GM12878 (cell line): ENCODE results near the gene CATSPERZ. TPM values are rescaled to one million over a fixed set of nuclear protein-coding genes. Genes with fewer than 3 reads are reported as not detected.
A peak's percentile ranks its signal among the peaks of the same experiment; 100 is the strongest.

Source experiments
- ATAC-seq: fragments of 200-7000 bp; cut with Tn5 transposase; 3 replicates; pipeline ENCODE4 v1.9.1; 2020; ENCODE audit warnings: mild to moderate bottlenecking, moderate library complexity
- BruUV-seq: library from RNA; stranded (reverse); fragments of 400-500 nt; replicated peaks from 2 replicates; lab custom pipeline; 2021; lab: Mats Ljungman, UMichigan
- CTCF ChIA-PET: fragments of 300-600 bp; sonication (Branson Sonifier 250); formaldehyde crosslinking; extraction: SDS; loops from one replicate; lab custom pipeline; 2021; ENCODE audit warnings: inconsistent platforms; lab: Yijun Ruan, JAX
- POLR2A ChIA-PET: fragments of 350-600 bp; formaldehyde crosslinking; extraction: SDS; loops from one replicate; lab custom pipeline; 2021; ENCODE audit warnings: inconsistent platforms; lab: Charles Lee
- RAD21 ChIA-PET: fragments of 300-600 bp; sonication (Branson Sonifier 250); formaldehyde crosslinking; loops from one replicate; lab custom pipeline; 2023; ENCODE audit warnings: antibody characterized with exemption; ENCODE audit not compliant: unreplicated experiment; lab: Charles Lee
- SMC1A ChIA-PET: fragments of 300-600 bp; sonication (Branson Sonifier 250); formaldehyde crosslinking; loops from one replicate; lab custom pipeline; 2023; ENCODE audit not compliant: unreplicated experiment, uncharacterized antibody; lab: Charles Lee
- DNase-seq: peaks from one replicate; pipeline ENCODE4 v3.0.0-alpha.2; 2011; ENCODE audit warnings: low read depth, low spot score
- FAIRE-seq: peaks from 3 replicates; lab custom pipeline; 2011; peaks lifted over from hg19 to GRCh38; lab: Jason Lieb, UNC
- H2AFZ ChIP-seq: 2 replicates; pipeline ENCODE4 v1.6.0; 2011; ENCODE audit warnings: low read depth, low read length, control low read depth; ENCODE audit not compliant: control insufficient read depth
- H3K27ac ChIP-seq: 2 replicates; pipeline ENCODE4 v1.5.1; 2011; ENCODE audit warnings: control low read depth; ENCODE audit not compliant: control insufficient read depth, insufficient read depth
- H3K27me3 ChIP-seq, 2 experiments: replicated peaks in 1 of 2; 2 replicates each; pipeline versions ENCODE4 v1.6.0 to v1.6.1; 2011; ENCODE audit warnings: low read length in 1 of 2; ENCODE audit not compliant: control insufficient read depth in 2 of 2, insufficient read depth in 2 of 2
- H3K36me3 ChIP-seq, 2 experiments: 2 replicates each; pipeline ENCODE4 v1.5.1; 2011; ENCODE audit warnings: low read length in 1 of 2; ENCODE audit not compliant: control insufficient read depth in 2 of 2, insufficient read depth in 2 of 2
- H3K4me1 ChIP-seq: 2 replicates; pipeline ENCODE4 v1.6.1; 2011; ENCODE audit warnings: mild to moderate bottlenecking, low read length, moderate library complexity, mixed read lengths; ENCODE audit not compliant: control insufficient read depth, insufficient read depth
- H3K4me2 ChIP-seq: 2 replicates; pipeline ENCODE4 v1.6.0; 2011; ENCODE audit warnings: control low read depth; ENCODE audit not compliant: control insufficient read depth, insufficient read depth
- H3K4me3 ChIP-seq: fragments of 200-600 bp; sonication (generic); 2 replicates; pipeline ENCODE4 v1.5.1; 2016
- H3K79me2 ChIP-seq: 2 replicates; pipeline ENCODE4 v1.6.0; 2011; ENCODE audit warnings: low read length; ENCODE audit not compliant: control insufficient read depth, insufficient read depth
- H3K9ac ChIP-seq: 2 replicates; pipeline ENCODE4 v1.8.0; 2011; ENCODE audit warnings: low read length, control low read depth, mixed read lengths; ENCODE audit not compliant: control insufficient read depth, insufficient read depth
- H3K9me3 ChIP-seq: replicated peaks from 3 replicates; pipeline ENCODE4 v1.5.1; 2011; ENCODE audit warnings: mild to moderate bottlenecking, low read length; ENCODE audit not compliant: control insufficient read depth, insufficient read depth
- H4K20me1 ChIP-seq: 2 replicates; pipeline ENCODE4 v1.6.0; 2011; ENCODE audit not compliant: control insufficient read depth, insufficient read depth
- BACH1 ChIP-seq: fragments of 450-650 bp; IDR thresholded peaks from 2 replicates; pipeline ENCODE4 v1.6.1; 2017; ENCODE audit warnings: mild to moderate bottlenecking, borderline replicate concordance
- BHLHE40 ChIP-seq, 2 experiments: fragments of 450-650 bp in 1 of 2; IDR thresholded peaks; 2 replicates each; pipeline ENCODE4 v1.6.1; 2011 to 2017; ENCODE audit warnings: low read depth in 2 of 2, borderline replicate concordance in 1 of 2, improper control_type of control experiment in 1 of 2, low read length in 1 of 2, mild to moderate bottlenecking in 1 of 2
- BMI1 ChIP-seq: fragments of 450-650 bp; IDR thresholded peaks from 2 replicates; pipeline ENCODE4 v1.6.1; 2016; ENCODE audit warnings: mild to moderate bottlenecking, moderate library complexity, borderline replicate concordance
- HDAC2 ChIP-seq: fragments of 200-600 bp; sonication (generic); IDR thresholded peaks from 2 replicates; pipeline ENCODE4 v1.6.1; 2017
- MEF2B ChIP-seq: fragments of 450-650 bp; IDR thresholded peaks from 2 replicates; pipeline ENCODE4 v1.6.1; 2018; ENCODE audit warnings: mild to moderate bottlenecking, moderate library complexity; ENCODE audit not compliant: partially characterized antibody, poor library complexity, severe bottlenecking
- MYC ChIP-seq: IDR thresholded peaks from 2 replicates; pipeline ENCODE4 v1.6.1; 2011; ENCODE audit warnings: mild to moderate bottlenecking, low read length, moderate library complexity, inconsistent platforms; ENCODE audit not compliant: insufficient read depth, insufficient replicate concordance, insufficient read length, severe bottlenecking
- NFYB ChIP-seq: IDR thresholded peaks from 2 replicates; pipeline ENCODE4 v1.6.1; 2011; ENCODE audit warnings: low read depth, mild to moderate bottlenecking, low read length, improper control_type of control experiment, moderate library complexity; ENCODE audit not compliant: insufficient read depth
- POLR2AphosphoS5 ChIP-seq: IDR thresholded peaks from 2 replicates; pipeline ENCODE4 v1.6.1; 2011; ENCODE audit warnings: mild to moderate bottlenecking, low read length, inconsistent platforms
- STAT1 ChIP-seq: fragments of 450-650 bp; conservative IDR thresholded peaks from 2 replicates; pipeline ENCODE4 v1.6.1; 2014; ENCODE audit warnings: antibody characterized with exemption, mild to moderate bottlenecking
- WGBS: methylation state at CpG from one replicate; pipeline ENCODE4 v1.1.6; 2016; ENCODE audit warnings: low lambda C conversion rate; ENCODE audit not compliant: insufficient replicate concordance, insufficient coverage; ENCODE audit errors: missing lambda C conversion rate; 5-methylcytosine and 5-hydroxymethylcytosine counted together
- in situ Hi-C: fragments of 300-500 bp; cut with MboI; formaldehyde crosslinking; loops from 9 replicates; pipeline ENCODE4 v1.14.3; 2018; ENCODE audit warnings: mixed read lengths
- intact Hi-C: fragments of 100-400 bp; cut with micrococcal nuclease; formaldehyde crosslinking; loops from one replicate; pipeline ENCODE4 v1.14.2; 2022; ENCODE audit not compliant: unreplicated experiment
- polyA plus RNA-seq, 11 experiments: library from polyadenylated mRNA; depleted of rRNA in 4 of 11; unstranded in 6 of 11; stranded (reverse) in 5 of 11; fragments of >200 nt; fragmentation: Nextera tagmentation in 4 of 11; fragmentation: Illumina TruSeq in 1 of 11; extraction: Ambion mirVana in 4 of 11; extraction: Trizol in 1 of 11; gene quantifications; 1 replicate in 1 of 11; 2 replicates in 10 of 11; pipeline versions ENCODE4 v1.2.1 to v1.2.3, GENCODE V29; 2011 to 2016; ENCODE audit warnings: inconsistent platforms in 2 of 11, missing spikeins in 2 of 11, low read depth in 1 of 11
- total RNA-seq, 4 experiments: library from RNA; depleted of rRNA in 3 of 4; stranded (reverse); fragments of >200 nt in 3 of 4; fragmentation: Illumina TruSeq in 1 of 4; extraction: Trizol in 1 of 4; gene quantifications; 2 replicates each; pipeline versions ENCODE4 v1.2.1 to v1.2.3, GENCODE V29; 2013 to 2021
- TF ChIP-seq, protein P1 (sequence below): fragments of 450-650 bp; formaldehyde crosslinking; IDR thresholded peaks from 2 replicates; pipeline ENCODE4 v1.4.0; 2022; ENCODE audit warnings: mild to moderate bottlenecking, moderate library complexity
- TF ChIP-seq, protein P2 (sequence below): IDR thresholded peaks from 2 replicates; pipeline ENCODE4 v1.6.1; 2011; ENCODE audit warnings: low read depth, low read length, improper control_type of control experiment, borderline replicate concordance

Gene CATSPERZ
- total and polyA plus RNA-seq, 10 of the 15 experiments (the other 5 are each of a cell fraction or from before 2014, with no cell fraction given), result 0.12 to 0.31 TPM; not detected in 8

DNA sequence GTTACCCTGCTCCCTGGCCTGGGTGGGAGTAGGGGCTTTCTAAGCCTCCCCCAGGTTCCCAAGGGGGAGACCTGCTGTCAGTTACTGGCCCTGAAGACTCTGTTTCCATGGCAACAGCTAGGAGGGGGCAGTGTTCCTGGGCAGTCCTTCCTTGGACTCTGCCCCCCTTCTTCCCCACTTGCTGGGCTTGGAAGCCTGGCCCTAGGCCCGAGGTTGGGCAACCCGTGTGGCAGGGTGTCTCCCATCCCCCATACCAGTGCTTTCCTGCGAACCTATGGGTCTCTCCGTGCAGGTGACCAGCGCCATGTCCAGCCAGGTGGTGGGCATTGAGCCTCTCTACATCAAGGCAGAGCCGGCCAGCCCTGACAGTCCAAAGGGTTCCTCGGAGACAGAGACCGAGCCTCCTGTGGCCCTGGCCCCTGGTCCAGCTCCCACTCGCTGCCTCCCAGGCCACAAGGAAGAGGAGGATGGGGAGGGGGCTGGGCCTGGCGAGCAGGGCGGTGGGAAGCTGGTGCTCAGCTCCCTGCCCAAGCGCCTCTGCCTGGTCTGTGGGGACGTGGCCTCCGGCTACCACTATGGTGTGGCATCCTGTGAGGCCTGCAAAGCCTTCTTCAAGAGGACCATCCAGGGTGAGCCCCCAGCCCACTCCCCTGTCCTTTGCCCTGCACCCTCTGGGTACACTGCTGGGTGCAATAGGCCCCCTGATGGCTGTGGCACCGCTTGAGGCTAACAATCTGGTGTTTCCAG, 6.9 kb downstream of the CATSPERZ start:
- Histone ChIP-seq H3K4me1 (peaks cover 17% of the 10 kb centered on the region), H3K4me2 (peak overlapping the region; percentile 99), H3K36me3 (peaks cover 0 to 3% of the 10 kb centered on the region in 2 experiments; a peak in 2 of 4 replicates), H3K27ac (peak overlapping the region; percentile 79), H2AFZ (no peak overlapping the region), H3K9me3 (no peaks in the 10 kb centered on the region), H3K9ac (peak overlapping the region; percentile 80), H3K27me3 (no peaks in the 10 kb centered on the region), H3K79me2 (peaks cover 26% of the 10 kb centered on the region), H3K4me3 (peak overlapping the region; percentile 78), H4K20me1 (no peaks in the 10 kb centered on the region)
- no peak for TF ChIP-seq HDAC2
- no peak for TF ChIP-seq MEF2B
- TF ChIP-seq BHLHE40 (IDR thresholded peaks at IDR 0.05; ENCODE audit: borderline replicate concordance in 1 of 2, low read depth in 2 of 2, low read length in 1 of 2), result no peak
- TF ChIP-seq MYC, result no peak
- TF ChIP-seq BMI1, result peak; percentile 82
- TF ChIP-seq POLR2AphosphoS5, result peak; percentile 10; the same call in 1 of the 2 replicates
- TF ChIP-seq, protein P1, sequence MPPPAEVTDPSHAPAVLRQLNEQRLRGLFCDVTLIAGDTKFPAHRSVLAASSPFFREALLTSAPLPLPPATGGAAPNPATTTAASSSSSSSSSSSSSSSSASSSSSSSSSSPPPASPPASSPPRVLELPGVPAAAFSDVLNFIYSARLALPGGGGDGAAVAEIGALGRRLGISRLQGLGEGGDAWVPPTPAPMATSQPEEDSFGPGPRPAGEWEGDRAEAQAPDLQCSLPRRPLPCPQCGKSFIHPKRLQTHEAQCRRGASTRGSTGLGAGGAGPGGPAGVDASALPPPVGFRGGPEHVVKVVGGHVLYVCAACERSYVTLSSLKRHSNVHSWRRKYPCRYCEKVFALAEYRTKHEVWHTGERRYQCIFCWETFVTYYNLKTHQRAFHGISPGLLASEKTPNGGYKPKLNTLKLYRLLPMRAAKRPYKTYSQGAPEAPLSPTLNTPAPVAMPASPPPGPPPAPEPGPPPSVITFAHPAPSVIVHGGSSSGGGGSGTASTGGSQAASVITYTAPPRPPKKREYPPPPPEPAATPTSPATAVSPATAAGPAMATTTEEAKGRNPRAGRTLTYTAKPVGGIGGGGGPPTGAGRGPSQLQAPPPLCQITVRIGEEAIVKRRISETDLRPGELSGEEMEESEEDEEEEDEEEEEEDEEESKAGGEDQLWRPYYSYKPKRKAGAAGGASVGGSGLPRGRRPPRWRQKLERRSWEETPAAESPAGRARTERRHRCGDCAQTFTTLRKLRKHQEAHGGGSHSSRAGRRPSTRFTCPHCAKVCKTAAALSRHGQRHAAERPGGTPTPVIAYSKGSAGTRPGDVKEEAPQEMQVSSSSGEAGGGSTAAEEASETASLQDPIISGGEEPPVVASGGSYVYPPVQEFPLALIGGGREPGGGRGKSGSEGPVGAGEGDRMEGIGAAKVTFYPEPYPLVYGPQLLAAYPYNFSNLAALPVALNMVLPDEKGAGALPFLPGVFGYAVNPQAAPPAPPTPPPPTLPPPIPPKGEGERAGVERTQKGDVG (CRISPR knock-in tag), result no peak
- TF ChIP-seq BACH1, result no peak
- TF ChIP-seq, protein P2, sequence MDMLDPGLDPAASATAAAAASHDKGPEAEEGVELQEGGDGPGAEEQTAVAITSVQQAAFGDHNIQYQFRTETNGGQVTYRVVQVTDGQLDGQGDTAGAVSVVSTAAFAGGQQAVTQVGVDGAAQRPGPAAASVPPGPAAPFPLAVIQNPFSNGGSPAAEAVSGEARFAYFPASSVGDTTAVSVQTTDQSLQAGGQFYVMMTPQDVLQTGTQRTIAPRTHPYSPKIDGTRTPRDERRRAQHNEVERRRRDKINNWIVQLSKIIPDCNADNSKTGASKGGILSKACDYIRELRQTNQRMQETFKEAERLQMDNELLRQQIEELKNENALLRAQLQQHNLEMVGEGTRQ, result no peak
- TF ChIP-seq NFYB, result no peak
- TF ChIP-seq STAT1, result no peak
- SMC1A ChIA-PET, result interaction anchor here (2.6 kb wide), 1 partner anchor 25 kb away, joined by 7 read pairs; no protein-coding TSS in a partner anchor
- in situ Hi-C loops, result no loop called here
- CTCF ChIA-PET, result interaction anchor here (0.7 to 2.2 kb wide), 4 partner anchors 11 to 50 kb away, joined by 3 to 13 read pairs (median 6); partner anchors contain the start of genes PRDX5 and TRMT112
- RAD21 ChIA-PET, result interaction anchor here (4.9 kb wide), 1 partner anchor 11 kb away, joined by 30 read pairs; the partner anchor contains the start of genes PRDX5 and TRMT112
- intact Hi-C loops, result loop anchor here (1.0 kb wide), 3 partner anchors 10 to 37 kb away; partner anchors contain the start of gene TRMT112
- FAIRE-seq (no peak), DNase-seq (no peak), ATAC-seq (no peak)
- 78% methylated on average over 15 of the region's 15 CpGs for WGBS
- POLR2A ChIA-PET, result interaction anchor here (0.7 to 1.9 kb wide), 2 partner anchors 11 to 35 kb away, joined by 3 to 4 read pairs; partner anchors contain the start of genes PRDX5 and TRMT112
- BruUV-seq, result no TSS peak
